Naive thymus-derived CD4-positive, alpha-beta T cell (primary cell): Measurements from ENCODE around the gene TNNI3. TPM values are rescaled to one million over a fixed set of nuclear protein-coding genes. Genes with fewer than 3 reads are reported as not detected.
A peak's percentile ranks its signal among the peaks of the same experiment; 100 is the strongest.
"Not testable (repeated sequence)": the region's sequence is repeated elsewhere in the genome, so short reads cannot be mapped to it uniquely, and the experiment has no call there.

Experiments
- ATAC-seq: fragments of 150-1000 bp; cut with Tn5 transposase; 2 replicates; pipeline ENCODE4 v1.10.0; 2021; ENCODE audit warnings: mild to moderate bottlenecking, moderate library complexity
- CTCF ChIA-PET: fragments of 350-600 bp; sonication (Branson Sonifier 250); formaldehyde crosslinking; loops from one replicate; lab custom pipeline; 2021; ENCODE audit warnings: antibody characterized with exemption; lab: Charles Lee
- POLR2A ChIA-PET: fragments of 350-600 bp; sonication (Branson Sonifier 250); formaldehyde crosslinking; loops from one replicate; lab custom pipeline; 2021; ENCODE audit warnings: antibody characterized with exemption, inconsistent platforms; lab: Charles Lee
- DNase-seq, 9 donors: peaks; one replicate each; pipeline versions ENCODE4 v3.0.0 to v3.0.0-alpha.2; 2020 to 2022; ENCODE audit warnings: mixed read lengths in 1 of 9
- H3K27ac ChIP-seq: one replicate; pipeline ENCODE4 v1.7.0; 2013; ENCODE audit warnings: mild to moderate bottlenecking, low read depth, low read length, moderate library complexity
- H3K27me3 ChIP-seq, 2 donors: one replicate each; pipeline ENCODE4 v1.7.0; 2013; ENCODE audit warnings: low read length in 2 of 2, mild to moderate bottlenecking in 2 of 2, moderate library complexity in 2 of 2; ENCODE audit not compliant: control insufficient read depth in 2 of 2, insufficient read depth in 2 of 2
- H3K36me3 ChIP-seq, 3 experiments: 1 replicate in 2 of 3; 2 replicates in 1 of 3; pipeline ENCODE4 v1.7.0; 2013; ENCODE audit warnings: low read length in 3 of 3, mild to moderate bottlenecking in 3 of 3, moderate library complexity in 1 of 3; ENCODE audit not compliant: insufficient read depth in 3 of 3, control insufficient read depth in 2 of 3
- H3K4me1 ChIP-seq, 2 donors: one replicate each; pipeline ENCODE4 v1.7.0; 2013; ENCODE audit warnings: low read length in 2 of 2, mild to moderate bottlenecking in 2 of 2, moderate library complexity in 1 of 2; ENCODE audit not compliant: control insufficient read depth in 2 of 2, insufficient read depth in 2 of 2
- H3K4me3 ChIP-seq: 2 replicates; pipeline ENCODE4 v1.7.0; 2013; ENCODE audit warnings: mild to moderate bottlenecking, low read length
- H3K9me3 ChIP-seq, 3 experiments: 1 replicate in 2 of 3; 2 replicates in 1 of 3; pipeline ENCODE4 v1.7.0; 2013; ENCODE audit warnings: low read length in 3 of 3; ENCODE audit not compliant: control insufficient read depth in 2 of 3
- H3K27ac Mint-ChIP-seq, 9 donors: one replicate each; pipeline ENCODE4 v1.8.0; 2020 to 2022; ENCODE audit warnings: mixed read lengths in 9 of 9, mild to moderate bottlenecking in 8 of 9, moderate library complexity in 5 of 9, inconsistent platforms in 2 of 9
- H3K27me3 Mint-ChIP-seq, 5 donors: one replicate each; pipeline ENCODE4 v1.8.0; 2021 to 2022; ENCODE audit warnings: mixed read lengths in 5 of 5, mild to moderate bottlenecking in 1 of 5
- H3K36me3 Mint-ChIP-seq, 5 donors: one replicate each; pipeline ENCODE4 v1.8.0; 2020 to 2022; ENCODE audit warnings: mixed read lengths in 5 of 5, mild to moderate bottlenecking in 3 of 5, inconsistent platforms in 1 of 5
- H3K4me1 Mint-ChIP-seq, 7 donors: one replicate each; pipeline ENCODE4 v1.8.0; 2020 to 2022; ENCODE audit warnings: mixed read lengths in 7 of 7, mild to moderate bottlenecking in 3 of 7, inconsistent platforms in 1 of 7
- H3K4me3 Mint-ChIP-seq, 10 donors: one replicate each; pipeline ENCODE4 v1.8.0; 2020 to 2022; ENCODE audit warnings: mild to moderate bottlenecking in 10 of 10, mixed read lengths in 10 of 10, moderate library complexity in 6 of 10, inconsistent platforms in 2 of 10
- H3K9me3 Mint-ChIP-seq, 11 donors: one replicate each; pipeline ENCODE4 v1.8.0; 2020 to 2022; ENCODE audit warnings: mixed read lengths in 11 of 11, mild to moderate bottlenecking in 4 of 11, inconsistent platforms in 1 of 11, moderate library complexity in 1 of 11
- intact Hi-C, 2 donors: fragments of 100-400 bp; cut with micrococcal nuclease; formaldehyde crosslinking; loops; one replicate each; pipeline ENCODE4 v1.15.1; 2023
- polyA plus RNA-seq, 2 donors: library from polyadenylated mRNA; unstranded; fragments of 300-500 nt; fragmentation: Illumina TruSeq; gene quantifications; one replicate each; pipeline ENCODE4 v1.2.3, GENCODE V29; 2021
- total RNA-seq, 6 experiments: library from RNA in 5 of 6; stranded (reverse) in 5 of 6; gene quantifications; 1 replicate in 5 of 6; 2 replicates in 1 of 6; pipeline ENCODE4 v1.2.3 and lab custom pipeline; 2021 to 2026

TNNI3 gene
- total RNA-seq (not detected), polyA plus RNA-seq (not detected), total RNA-seq (lab: John Stamatoyannopoulos, UW) (not detected)

GRCh38 chr19:55157064-55157908, at the start of gene TNNI3:
Gene TNNI3 (minus strand): TSS chr19:55157732. CDS start chr19:55157589, 143 bp downstream.
- Histone ChIP-seq H3K4me1 (peaks cover 0 to 12% of the 10 kb centered on the region in 2 donors), H3K9me3 (peaks cover 0 to 6% (median 0%) of the 10 kb centered on the region in 3 experiments), H3K27me3 (peaks cover 0 to 10% of the 10 kb centered on the region in 2 donors), H3K36me3 (no peaks in the 10 kb centered on the region), H3K4me3 (no peak within 1 kb of the TSS), H3K27ac (no peak within 1 kb of the TSS)
- Mint-ChIP-seq H3K9me3 (peaks cover under 1 to 13% (median 6%) of the 10 kb centered on the region in 11 donors), H3K4me3 (peak within 1 kb of the TSS in 5 of 10 donors; percentile 16 to 63 (median 39)), H3K36me3 (peaks cover 0 to 9% (median 2%) of the 10 kb centered on the region in 5 donors), H3K27ac (no peak within 1 kb of the TSS), H3K4me1 (peaks cover 15 to 29% (median 25%) of the 10 kb centered on the region in 7 donors), H3K27me3 (peaks cover 10 to 44% (median 34%) of the 10 kb centered on the region in 5 donors)
- intact Hi-C loops: no loop called here
- POLR2A ChIA-PET: no interaction called here
- DNase-seq (no peak), ATAC-seq (no peak)
- CTCF ChIA-PET: no interaction called here

- Mint-ChIP-seq H3K4me1 (peaks cover 0 to 4% (median 2%) of the 10 kb centered on the region in 7 donors), H3K36me3 (no peaks in the 10 kb centered on the region), H3K27me3 (peaks cover 10 to 49% (median 28%) of the 10 kb centered on the region in 5 donors), H3K27ac (peak overlapping the region in 1 of 9 donors; percentile 12), H3K4me3 (peak overlapping the region in 2 of 10 donors; percentile 47 to 73), H3K9me3 (peaks cover 0 to 3% (median 0%) of the 10 kb centered on the region in 11 donors)
- intact Hi-C loops: no loop called here
- Histone ChIP-seq H3K36me3 (no peaks in the 10 kb centered on the region), H3K9me3 (no peaks in the 10 kb centered on the region), H3K4me1 (no peaks in the 10 kb centered on the region), H3K4me3 (no peak overlapping the region), H3K27ac (no peak overlapping the region), H3K27me3 (peaks cover 0 to 8% of the 10 kb centered on the region in 2 donors)
- ATAC-seq: peak; percentile 81
- ChIA-PET POLR2A (no interaction called here), CTCF (no interaction called here)
- peak in 1 of 9 donors; percentile 51 for DNase-seq
Measured at GRCh38 chr19:55206664-55207500, 49.4 kb upstream of the TNNI3 start.

GRCh38 chr19:55202199-55202598, 44.7 kb upstream of the TNNI3 start:
- POLR2A ChIA-PET, H3K4me1 ChIP-seq: not testable (repeated sequence)

GRCh38 chr19:55199620-55200204, 42.2 kb upstream of the TNNI3 start:
- H3K4me1 Mint-ChIP-seq: peaks cover 0 to 4% (median 0%) of the 10 kb centered on the region in 7 donors
- Histone ChIP-seq H3K4me3 (no peak overlapping the region), H3K9me3 (no peaks in the 10 kb centered on the region), H3K4me1 (no peaks in the 10 kb centered on the region), H3K27me3 (no peaks in the 10 kb centered on the region), H3K36me3 (no peaks in the 10 kb centered on the region), H3K27ac (no peak overlapping the region)
- no peak for ATAC-seq
- H3K27me3 Mint-ChIP-seq: peaks cover 8 to 43% (median 23%) of the 10 kb centered on the region in 5 donors
- ChIA-PET POLR2A (interaction anchor here (0.6 to 0.7 kb wide), 2 partner anchors 33 to 133 kb away, joined by 4 read pairs; no protein-coding TSS in a partner anchor), CTCF (interaction anchor here (0.6 kb wide), 1 partner anchor 318 kb away, joined by 5 read pairs; no protein-coding TSS in a partner anchor)
- DNase-seq: no peak
- H3K36me3 Mint-ChIP-seq: peaks cover 0 to 1% (median 0%) of the 10 kb centered on the region in 5 donors
- intact Hi-C loops: no loop called here
- peak overlapping the region in 2 of 9 donors; percentile 40 to 62 for H3K27ac Mint-ChIP-seq
- H3K9me3 Mint-ChIP-seq: no peaks in the 10 kb centered on the region
- H3K4me3 Mint-ChIP-seq: no peak overlapping the region

More at GRCh38 chr19:55202199-55202598, 44.7 kb upstream of the TNNI3 start:
- H3K9me3 ChIP-seq, DNase-seq, H3K27me3 ChIP-seq, H3K4me1 Mint-ChIP-seq, H3K4me3 ChIP-seq, CTCF ChIA-PET, H3K4me3 Mint-ChIP-seq, H3K36me3 Mint-ChIP-seq, H3K9me3 Mint-ChIP-seq, H3K36me3 ChIP-seq, intact Hi-C loops, H3K27ac ChIP-seq: not testable (repeated sequence)
- ATAC-seq: peak; percentile 52
- Mint-ChIP-seq H3K27ac (peak overlapping the region in 1 of 9 donors; percentile 46), H3K27me3 (peaks cover 18 to 61% (median 37%) of the 10 kb centered on the region in 5 donors)

GRCh38 chr19:55198651-55199050, 41.1 kb upstream of the TNNI3 start:
- H3K27ac Mint-ChIP-seq: no peak overlapping the region
- ChIA-PET POLR2A (no interaction called here), CTCF (no interaction called here)
- H3K4me3 ChIP-seq: no peak overlapping the region
- H3K27me3 Mint-ChIP-seq: peaks cover 6 to 40% (median 20%) of the 10 kb centered on the region in 5 donors
- peaks cover 0 to 1% (median 0%) of the 10 kb centered on the region in 5 donors for H3K36me3 Mint-ChIP-seq
- H3K36me3 ChIP-seq: no peaks in the 10 kb centered on the region
- ATAC-seq (no peak), DNase-seq (no peak)
- H3K4me3 Mint-ChIP-seq: no peak overlapping the region
- no peaks in the 10 kb centered on the region for H3K9me3 ChIP-seq
- no peaks in the 10 kb centered on the region for H3K4me1 ChIP-seq
- intact Hi-C loops: no loop called here
- H3K27me3 ChIP-seq: no peaks in the 10 kb centered on the region
- H3K9me3 Mint-ChIP-seq: no peaks in the 10 kb centered on the region
- peaks cover 0 to 4% (median 0%) of the 10 kb centered on the region in 7 donors for H3K4me1 Mint-ChIP-seq
- no peak overlapping the region for H3K27ac ChIP-seq

GRCh38 chr19:55197528-55197927, 40.0 kb upstream of the TNNI3 start:
- peaks cover 0 to 1% (median 0%) of the 10 kb centered on the region in 5 donors for H3K36me3 Mint-ChIP-seq
- no peaks in the 10 kb centered on the region for H3K27me3 ChIP-seq

More at GRCh38 chr19:55197528-55197927, 40.0 kb upstream of the TNNI3 start:
- Histone ChIP-seq H3K4me1 (no peaks in the 10 kb centered on the region), H3K36me3 (no peaks in the 10 kb centered on the region), H3K27ac (no peak overlapping the region), H3K9me3 (no peaks in the 10 kb centered on the region), H3K4me3 (no peak overlapping the region)
- ATAC-seq (no peak), DNase-seq (no peak)
- ChIA-PET CTCF (interaction anchor here (0.6 to 0.7 kb wide), 2 partner anchors 15 to 221 kb away, joined by 3 to 5 read pairs; no protein-coding TSS in a partner anchor), POLR2A (no interaction called here)
- peaks cover 6 to 40% (median 19%) of the 10 kb centered on the region in 5 donors for H3K27me3 Mint-ChIP-seq
- no peak overlapping the region for H3K4me3 Mint-ChIP-seq
- intact Hi-C loops: no loop called here
- H3K27ac Mint-ChIP-seq: no peak overlapping the region
- H3K9me3 Mint-ChIP-seq: no peaks in the 10 kb centered on the region
- peaks cover 0 to 4% (median 0%) of the 10 kb centered on the region in 7 donors for H3K4me1 Mint-ChIP-seq
